Stimulated activated CD8-positive, alpha-beta memory T cell treated with anti-CD3 and anti-CD28 coated beads, Interleukin-4, amount 100 ng/mL, for 4 hours (primary cell): ENCODE data around the gene STARD4.

Experiments used
- DNase-seq, 2 donors: peaks; one replicate each; pipeline ENCODE4 v3.0.0-alpha.2; 2020; ENCODE audit warnings: low read depth in 2 of 2, low spot score in 1 of 2

STARD4 gene

DNA sequence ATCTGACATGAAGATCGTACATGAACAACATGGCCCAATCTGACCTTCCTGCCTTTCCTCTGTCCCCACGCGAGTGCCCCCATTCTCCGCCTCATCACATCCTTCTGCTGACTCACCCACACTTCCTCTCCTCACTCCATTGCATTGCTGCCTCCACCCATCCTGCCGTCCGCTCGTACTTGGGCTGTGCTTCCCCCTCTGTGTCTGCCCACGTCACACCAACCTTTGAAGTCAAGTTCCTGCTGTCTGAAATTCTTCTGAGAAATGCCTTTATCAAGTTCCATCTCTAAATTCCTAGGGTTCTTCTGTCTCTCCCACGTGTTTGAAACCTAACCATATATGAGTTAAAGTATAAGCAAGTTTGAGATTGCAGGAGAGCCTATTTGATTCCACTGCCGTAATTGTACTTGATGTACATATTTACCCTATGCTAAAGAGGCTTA, 18.0 kb upstream of the STARD4 start:
- DNase-seq, result peak; percentile 56 to 70

DNA sequence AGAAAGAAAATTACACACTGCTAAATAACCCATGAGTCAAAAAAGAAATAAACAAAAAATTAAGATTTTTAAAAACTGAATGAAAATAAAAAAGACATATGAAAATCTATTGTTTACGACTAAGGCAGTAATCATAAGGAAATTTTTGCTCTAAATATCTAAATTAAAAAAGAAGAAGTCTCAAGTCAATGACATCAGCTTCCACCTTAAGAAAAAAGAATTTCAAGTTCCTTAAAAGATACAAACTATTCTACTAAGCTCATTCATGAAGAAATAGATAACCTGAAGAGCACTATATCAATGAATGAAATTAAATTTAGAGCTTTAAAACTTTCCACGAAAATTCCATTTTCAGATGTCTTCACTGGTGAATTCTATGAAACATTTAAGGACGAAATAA, 15.7 kb upstream of the STARD4 start:
- no peak for DNase-seq

DNA sequence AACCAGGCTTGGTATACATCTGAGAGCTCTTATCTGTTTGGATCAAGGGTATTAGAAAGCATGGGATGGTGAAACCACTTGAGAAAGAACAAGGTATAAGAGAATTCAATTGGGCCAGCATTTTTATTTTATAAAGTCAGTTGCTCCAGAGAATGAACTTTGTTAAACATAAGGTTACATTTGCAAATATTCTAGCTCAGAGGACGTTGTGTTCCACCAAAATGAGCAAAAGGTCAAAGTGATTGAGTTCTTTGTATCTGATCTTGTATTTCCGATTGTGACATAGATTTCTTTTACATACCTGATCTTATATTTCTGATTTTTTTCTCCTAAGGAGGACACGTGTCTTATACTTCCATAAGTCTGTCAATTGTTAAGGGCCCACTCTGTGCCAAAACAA, 8.6 kb upstream of the STARD4 start:
- DNase-seq, result no peak

DNA sequence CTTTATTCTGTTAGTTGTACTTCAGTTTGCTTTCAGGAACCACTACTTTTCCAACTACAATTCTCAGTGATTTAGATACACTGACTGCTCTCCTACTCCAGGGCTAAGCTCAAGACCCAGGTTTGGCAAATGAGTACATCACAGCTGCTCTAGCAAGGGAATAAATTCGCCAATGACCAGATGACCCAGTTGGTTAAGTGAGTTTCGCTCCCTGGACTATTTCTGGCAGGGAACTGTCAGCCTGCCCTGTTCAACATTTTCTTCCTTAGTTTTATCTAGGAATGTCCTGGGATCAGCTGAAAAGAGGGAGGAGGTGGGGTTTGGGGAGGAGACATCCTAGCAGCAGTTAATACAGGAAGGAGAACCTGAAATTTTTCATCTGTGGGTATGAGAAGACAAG, 6.4 kb upstream of the STARD4 start:
- DNase-seq, result no peak

DNA sequence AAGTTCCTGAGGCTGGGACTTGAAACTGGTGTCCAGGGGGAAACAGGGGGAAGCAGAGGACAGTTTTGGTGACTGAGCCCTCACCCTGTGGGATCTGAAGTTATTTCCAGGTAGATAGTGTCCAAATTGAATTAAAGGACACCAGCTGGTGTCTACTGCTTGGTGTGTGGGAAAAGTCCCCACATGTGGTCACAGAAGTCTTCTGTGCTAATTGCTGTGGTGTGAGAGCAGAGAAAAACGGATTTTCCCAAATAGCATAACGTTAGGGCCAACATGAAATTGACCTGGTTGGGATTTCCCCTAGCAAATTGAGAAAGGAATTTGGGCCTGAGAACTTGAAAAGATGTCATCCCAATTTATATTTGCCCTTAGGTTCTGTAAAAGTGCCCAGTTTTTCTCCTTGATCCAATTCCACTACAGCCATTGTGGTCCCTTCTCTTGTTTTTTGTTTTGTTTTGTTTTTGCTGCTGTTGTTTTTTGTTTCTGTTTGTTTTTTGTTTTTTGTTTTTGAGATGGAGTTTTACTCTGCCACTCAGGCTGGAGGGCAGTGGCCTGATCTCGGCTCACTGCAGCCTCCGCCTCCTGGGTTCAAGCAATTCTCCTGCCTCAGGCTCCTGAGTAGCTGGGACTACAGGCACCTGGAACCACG, 5.6 kb upstream of the STARD4 start:
- DNase-seq, result no peak

- no peak for DNase-seq
Observed at GRCh38 chr5:111514087-111514486, 1.8 kb upstream of the STARD4 start.

GRCh38 chr5:111513131-111513520, 791 bp upstream of the STARD4 start:
- DNase-seq, result no peak

GRCh38 chr5:111511831-111512374, 432 bp downstream of the STARD4 start:
- peak in 1 of 2 donors; percentile 0 for DNase-seq

DNA sequence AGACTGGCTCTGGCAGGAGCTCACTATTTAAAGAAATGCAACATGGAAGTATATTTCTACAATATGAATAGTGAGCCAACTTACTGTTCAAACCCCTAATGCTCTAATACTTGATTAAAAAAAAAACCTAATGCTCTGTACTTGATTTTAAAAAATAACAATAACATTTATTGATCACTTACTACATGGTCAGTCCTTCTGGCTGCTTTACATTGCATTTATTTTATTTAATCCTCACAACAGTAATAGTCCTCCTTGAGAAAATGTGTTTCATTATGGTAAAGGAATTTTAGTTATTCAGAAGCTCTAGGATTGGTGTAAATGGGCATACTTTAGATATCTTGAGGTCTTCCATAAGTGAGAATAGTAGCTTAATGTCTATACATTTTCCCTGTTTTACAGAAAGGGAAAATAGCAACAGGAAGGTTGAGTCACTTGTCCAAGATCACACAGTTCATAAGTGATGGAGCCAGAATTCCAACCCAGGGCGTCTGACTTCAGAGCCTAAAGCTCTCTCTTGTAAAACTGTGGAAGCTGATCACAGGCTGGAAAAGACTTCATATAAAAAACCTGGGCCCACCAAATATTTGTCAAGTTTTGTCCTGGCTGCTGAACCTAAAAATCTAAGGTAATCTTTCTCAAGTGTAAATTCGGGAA, 1.0 kb downstream of the STARD4 start:
- no peak for DNase-seq

- DNase-seq, result no peak
Observed at GRCh38 chr5:111509119-111509518, 3.2 kb downstream of the STARD4 start.

DNA sequence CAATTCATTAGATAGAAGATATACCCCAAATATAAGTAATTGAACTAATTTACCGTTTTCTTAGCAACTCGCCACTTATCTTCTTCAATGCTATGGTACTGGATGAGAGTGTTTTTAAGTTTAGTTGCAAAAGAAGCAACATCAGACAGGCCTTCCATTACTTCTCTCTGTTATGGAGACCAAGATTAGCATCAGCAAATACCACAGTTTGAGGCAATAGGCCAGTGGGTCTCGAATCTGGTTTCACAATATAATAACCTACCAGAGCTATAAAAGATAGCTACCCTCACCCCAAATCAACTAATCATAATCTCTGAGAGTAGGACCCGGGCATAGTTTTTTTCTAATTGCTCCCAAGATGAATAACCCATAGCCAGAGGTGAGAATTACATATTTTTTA, 5.1 kb downstream of the STARD4 start:
- DNase-seq, result no peak

DNA sequence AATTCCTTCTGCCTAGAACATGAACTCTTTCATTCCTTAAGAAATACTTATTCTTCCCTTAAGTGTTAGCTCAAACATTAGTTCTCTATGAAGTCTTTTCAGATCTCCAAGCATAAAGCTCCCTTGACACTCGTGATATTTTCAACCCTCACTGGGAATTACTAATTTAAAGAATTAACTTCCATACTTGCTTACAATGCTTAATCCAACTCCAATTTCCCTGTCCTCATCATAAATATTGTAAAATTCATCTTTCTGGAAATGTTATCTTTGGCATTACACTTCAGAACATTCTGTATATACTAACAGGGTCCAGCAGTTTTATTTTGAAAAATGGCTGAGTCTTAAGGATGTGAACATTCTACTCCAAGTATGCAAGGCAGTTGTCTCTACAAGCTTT, 7.2 kb downstream of the STARD4 start:
- DNase-seq, result no peak

GRCh38 chr5:111502956-111503355, 9.4 kb downstream of the STARD4 start:
- DNase-seq, result no peak

DNA sequence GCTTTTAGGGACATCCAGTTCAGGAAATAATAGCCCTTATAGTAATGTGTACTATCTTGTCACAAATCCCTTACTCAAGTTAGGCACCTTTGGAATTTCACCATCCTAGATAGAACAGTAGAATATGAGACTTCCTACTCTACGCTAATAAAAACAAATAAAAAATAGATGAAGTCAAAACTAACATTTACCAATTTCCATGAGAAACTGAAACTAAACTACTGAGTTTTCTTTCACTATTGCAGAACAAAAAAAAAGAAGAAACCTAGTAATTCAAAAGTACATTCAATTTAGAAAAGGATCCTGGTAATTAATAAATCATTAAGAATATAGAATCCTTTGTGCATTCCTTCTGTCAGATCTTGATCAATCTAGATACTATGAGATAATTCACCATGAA, 14.0 kb downstream of the STARD4 start:
- no peak for DNase-seq

DNA sequence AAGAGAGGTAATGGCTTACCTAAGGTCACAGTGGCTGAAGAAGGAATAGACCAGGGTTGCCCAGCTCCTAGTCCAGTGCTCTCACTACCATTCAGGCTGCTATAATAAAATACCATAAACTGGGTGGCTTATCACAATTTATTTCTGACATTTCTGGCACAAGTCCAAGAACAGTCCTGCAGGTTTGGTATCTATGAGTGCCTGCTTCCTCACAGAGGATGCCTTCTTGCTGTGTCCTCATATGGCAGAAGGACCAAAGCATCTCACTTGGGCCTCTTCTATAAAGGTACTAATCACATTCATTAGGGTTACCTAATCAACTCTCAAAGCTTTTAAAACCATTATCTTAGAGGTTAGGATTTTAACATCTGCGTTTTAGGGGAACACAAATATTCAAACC, 17.2 kb downstream of the STARD4 start:
- no peak for DNase-seq

DNA sequence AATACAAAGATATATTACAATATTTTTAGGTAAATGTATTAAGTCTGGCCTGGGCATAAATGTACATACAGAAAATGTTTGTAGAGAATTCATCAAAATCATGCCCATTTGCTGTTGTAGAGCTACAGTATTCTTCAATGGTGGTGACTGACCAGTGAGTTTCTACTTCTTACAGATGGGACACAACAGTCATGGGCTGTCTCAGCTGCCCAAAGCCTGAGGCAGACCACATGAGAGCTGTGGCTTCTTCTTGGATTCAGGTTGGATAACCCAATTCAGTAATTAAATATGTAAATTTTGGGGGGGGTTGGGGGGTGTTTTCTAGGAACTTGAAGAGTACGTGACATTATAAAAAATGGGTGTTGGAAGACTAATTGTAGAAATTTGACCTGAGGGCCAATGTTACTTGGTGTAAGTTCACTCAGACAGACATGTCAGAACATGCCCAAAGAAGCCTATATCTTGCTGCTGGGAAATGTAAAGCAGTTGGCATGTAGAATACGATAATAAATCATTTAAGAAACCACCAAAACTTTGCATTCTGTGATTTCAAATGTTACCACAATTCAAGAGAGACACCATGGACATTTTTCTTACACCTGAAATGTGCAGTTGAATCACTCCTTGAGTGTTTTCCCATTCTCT, 17.9 kb downstream of the STARD4 start:
- no peak for DNase-seq

DNA sequence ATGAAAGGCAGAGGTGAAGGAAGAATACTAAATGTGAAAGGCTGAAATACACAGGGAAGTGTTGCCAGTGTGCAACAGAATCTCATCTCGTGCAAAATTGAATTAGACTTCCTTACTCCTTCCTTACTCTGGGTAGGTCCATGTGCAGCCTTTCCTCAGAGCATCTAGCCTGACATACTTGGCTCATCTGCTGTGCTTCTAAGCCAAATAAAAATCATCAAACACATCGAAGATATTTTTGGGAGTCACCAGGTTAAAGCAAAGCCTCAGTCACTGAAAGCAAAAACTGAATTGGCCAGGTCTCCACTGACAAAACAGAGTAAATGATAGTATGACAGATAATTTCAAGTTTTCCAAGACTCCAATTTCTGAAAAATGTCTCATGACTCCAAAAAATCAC, 19.3 kb downstream of the STARD4 start:
- no peak for DNase-seq

DNA sequence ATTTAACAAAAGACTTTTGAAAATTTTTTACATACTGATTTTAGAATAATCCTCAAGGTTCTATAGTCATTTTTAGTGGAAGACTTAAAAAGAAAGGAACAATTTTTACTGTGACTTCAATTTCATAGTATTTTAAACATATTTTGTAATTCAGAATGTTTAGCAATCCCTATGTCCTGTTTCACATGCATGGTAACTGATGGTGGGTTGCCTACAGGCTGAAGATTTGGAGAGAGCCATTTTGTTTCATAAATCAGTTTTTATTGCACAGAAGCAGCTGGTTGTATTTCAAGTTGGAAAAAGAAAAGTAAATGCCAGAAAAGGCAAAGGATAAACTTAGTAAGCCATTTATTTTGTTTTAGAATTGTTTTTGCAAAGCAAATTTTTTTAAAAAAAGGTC, 24.0 kb downstream of the STARD4 start:
- no peak for DNase-seq

DNA sequence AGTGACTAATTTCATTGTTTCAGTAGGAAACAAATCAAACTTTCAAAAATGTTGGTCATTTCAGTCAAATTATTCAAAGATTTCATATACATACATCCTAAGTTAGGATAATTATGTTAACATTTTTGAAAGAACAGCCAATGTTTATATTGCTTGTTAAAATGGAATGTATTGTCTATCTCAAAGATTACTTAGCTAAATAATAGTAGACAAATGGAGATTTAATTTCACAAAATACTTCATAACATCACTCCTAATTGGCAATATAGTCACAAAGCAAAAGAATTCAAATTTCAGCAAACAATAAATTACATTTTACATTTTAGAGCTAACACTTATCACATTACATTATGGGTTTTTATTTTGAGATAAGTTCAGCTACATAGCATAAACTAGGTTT, 25.4 kb downstream of the STARD4 start:
- no peak for DNase-seq

- no peak for DNase-seq
Observed at GRCh38 chr5:111486055-111486454, 26.3 kb downstream of the STARD4 start.

DNA sequence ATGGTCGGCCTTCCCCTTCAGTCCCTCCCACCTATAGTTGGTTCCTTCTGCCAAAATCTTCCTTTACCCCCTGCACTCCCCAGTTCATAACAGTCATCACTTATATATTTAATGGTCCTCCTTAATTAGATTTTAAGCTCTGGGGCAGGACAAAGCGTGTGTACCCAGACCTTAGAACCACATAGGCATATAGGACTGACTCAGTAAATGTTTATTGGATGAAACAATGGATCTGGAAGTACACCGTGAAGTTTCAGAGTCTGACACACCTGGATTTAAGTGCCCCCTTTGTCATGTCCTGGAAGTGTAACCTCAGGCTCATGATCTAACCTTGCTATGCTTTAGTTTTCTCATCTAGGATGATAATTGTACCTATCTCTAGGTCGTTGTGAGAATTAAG, 32.0 kb downstream of the STARD4 start:
- DNase-seq, result no peak

DNA sequence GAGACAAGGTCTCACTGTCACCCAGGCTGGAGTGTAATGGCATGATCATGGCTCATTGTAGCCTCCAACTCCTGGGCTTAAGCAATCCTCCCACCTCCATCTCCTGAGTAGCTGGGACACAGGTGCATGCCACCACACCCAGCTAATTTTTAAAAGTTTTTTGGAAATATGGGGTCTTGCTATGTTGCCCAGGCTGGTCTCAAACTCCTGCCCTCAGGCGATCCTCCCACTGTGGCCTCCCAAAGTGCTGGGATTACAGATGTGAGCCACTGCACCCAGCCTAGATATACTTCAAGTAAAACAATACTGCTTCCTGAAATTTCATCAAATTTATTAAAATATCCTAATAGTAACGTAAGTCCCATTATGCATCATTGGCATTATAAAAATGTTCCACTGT, 33.4 kb downstream of the STARD4 start:
- no peak for DNase-seq
